HepG2 (cell line): Measurements from ENCODE around the gene IGBP1. TPM values are rescaled to one million over a fixed set of nuclear protein-coding genes. Genes with fewer than 3 reads are reported as not detected.

ENCODE experiments used
- AGO1 ChIP-seq: fragments of 200-400 bp; formaldehyde crosslinking; IDR thresholded peaks from 2 replicates; pipeline ENCODE4 v1.6.1; 2017; ENCODE audit warnings: mild to moderate bottlenecking, low read depth, low read length, moderate library complexity; ENCODE audit not compliant: poor library complexity, severe bottlenecking
- ASH2L ChIP-seq: fragments of 300-600, 200-600 bp; sonication (generic); IDR thresholded peaks from 2 replicates; pipeline ENCODE4 v1.7.0; 2017; ENCODE audit warnings: low read depth, mild to moderate bottlenecking, moderate library complexity, mixed read lengths, low read length; ENCODE audit not compliant: insufficient read length
- GATAD2A ChIP-seq: IDR thresholded peaks from 2 replicates; pipeline ENCODE4 v1.6.1; 2016
- KDM1A ChIP-seq: IDR thresholded peaks from 2 replicates; pipeline ENCODE4 v1.6.1; 2016; ENCODE audit warnings: missing compliant biosample characterization
- KLF13 ChIP-seq: sonication (generic); formaldehyde crosslinking; IDR thresholded peaks from 2 replicates; pipeline ENCODE4 v1.4.0; 2020; ENCODE audit warnings: mild to moderate bottlenecking, missing genetic modification reagents
- MEIS2 ChIP-seq: sonication (generic); formaldehyde crosslinking; IDR thresholded peaks from 2 replicates; pipeline ENCODE4 v1.9.0; 2021; ENCODE audit warnings: mild to moderate bottlenecking, missing genetic modification reagents
- MYNN ChIP-seq: sonication (generic); formaldehyde crosslinking; IDR thresholded peaks from 2 replicates; pipeline ENCODE4 v1.4.0; 2020; ENCODE audit warnings: mild to moderate bottlenecking, low read depth, missing genetic modification reagents
- NFIB ChIP-seq: sonication (generic); formaldehyde crosslinking; IDR thresholded peaks from 2 replicates; pipeline ENCODE4 v1.9.0; 2021; ENCODE audit warnings: missing genetic modification reagents, mild to moderate bottlenecking, borderline replicate concordance
- PCBP1 ChIP-seq: fragments of 200-400 bp; formaldehyde crosslinking; IDR thresholded peaks from 2 replicates; pipeline ENCODE4 v1.6.1; 2017; ENCODE audit warnings: mild to moderate bottlenecking, low read depth, low read length, borderline replicate concordance
- POLR2AphosphoS5 ChIP-seq: IDR thresholded peaks from 2 replicates; pipeline ENCODE4 v1.6.1; 2012; ENCODE audit warnings: low read depth, low read length
- SCMH1 ChIP-seq: sonication (generic); formaldehyde crosslinking; IDR thresholded peaks from 2 replicates; pipeline ENCODE4 v1.9.0; 2021; ENCODE audit warnings: missing genetic modification reagents, mild to moderate bottlenecking, borderline replicate concordance
- TBP ChIP-seq: sonication (generic); formaldehyde crosslinking; IDR thresholded peaks from 2 replicates; pipeline ENCODE4 v1.5.0; 2020; ENCODE audit warnings: missing genetic modification reagents
- ZFP36L1 ChIP-seq: sonication (generic); formaldehyde crosslinking; IDR thresholded peaks from 2 replicates; pipeline ENCODE4 v1.8.0; 2022; ENCODE audit warnings: mild to moderate bottlenecking, missing genetic modification reagents, moderate library complexity
- ZNF180 ChIP-seq: sonication (generic); formaldehyde crosslinking; IDR thresholded peaks from 2 replicates; pipeline ENCODE4 v1.4.0; 2020; ENCODE audit warnings: low read depth, missing genetic modification reagents, borderline replicate concordance
- ZNF20 ChIP-seq: sonication (generic); formaldehyde crosslinking; IDR thresholded peaks from 2 replicates; pipeline ENCODE4 v1.4.0; 2020; ENCODE audit warnings: mild to moderate bottlenecking, moderate library complexity, missing genetic modification reagents
- ZNF207 ChIP-seq: fragments of 450-650 bp; IDR thresholded peaks from 2 replicates; pipeline ENCODE4 v1.6.1; 2016; ENCODE audit warnings: antibody characterized with exemption, borderline replicate concordance
- ZNF235 ChIP-seq: sonication (generic); formaldehyde crosslinking; IDR thresholded peaks from 2 replicates; pipeline ENCODE4 v1.8.1; 2023; ENCODE audit warnings: mild to moderate bottlenecking, missing genetic modification reagents, borderline replicate concordance
- ZNF501 ChIP-seq: sonication (generic); formaldehyde crosslinking; IDR thresholded peaks from 2 replicates; pipeline ENCODE4 v1.5.1; 2020; ENCODE audit warnings: mild to moderate bottlenecking, moderate library complexity, missing genetic modification reagents
- ZNF619 ChIP-seq: sonication (generic); formaldehyde crosslinking; IDR thresholded peaks from 2 replicates; pipeline ENCODE4 v1.4.0; 2020; ENCODE audit warnings: mild to moderate bottlenecking, missing genetic modification reagents
- polyA plus RNA-seq, 8 experiments: library from polyadenylated mRNA; depleted of rRNA in 3 of 8; stranded (reverse) in 7 of 8; unstranded in 1 of 8; fragments of >200 nt; fragmentation: Illumina TruSeq in 4 of 8; extraction: Trizol in 4 of 8; gene quantifications; 2 replicates each; pipeline versions ENCODE4 v1.2.1 to v1.2.3, GENCODE V29; 2011 to 2016; ENCODE audit warnings: low read depth in 4 of 8, missing spikeins in 1 of 8, mixed read lengths in 1 of 8; ENCODE audit not compliant: insufficient read depth in 1 of 8
- total RNA-seq, 5 experiments: library from RNA; depleted of rRNA; stranded (reverse); fragments of >200 nt; fragmentation: Illumina TruSeq; extraction: Trizol; gene quantifications; 2 replicates each; pipeline ENCODE4 v1.2.3, GENCODE V29; 2016; ENCODE audit warnings: low read depth in 1 of 5
- TF ChIP-seq, protein P1 (sequence below): sonication (generic); formaldehyde crosslinking; IDR thresholded peaks from 2 replicates; pipeline ENCODE4 v1.8.0; 2023; ENCODE audit warnings: mild to moderate bottlenecking, missing genetic modification reagents
- TF ChIP-seq, protein P2 (sequence below): conservative IDR thresholded peaks from 2 replicates; pipeline ENCODE4 v1.6.1; 2018; ENCODE audit warnings: missing genetic modification reagents
- TF ChIP-seq, protein P3 (sequence below): sonication (generic); formaldehyde crosslinking; IDR thresholded peaks from 2 replicates; pipeline ENCODE4 v1.4.0; 2020; ENCODE audit warnings: mild to moderate bottlenecking, missing genetic modification reagents
- TF ChIP-seq, protein P4 (sequence below): sonication (generic); formaldehyde crosslinking; IDR thresholded peaks from 2 replicates; pipeline ENCODE4 v1.5.0; 2020; ENCODE audit warnings: mild to moderate bottlenecking, missing genetic modification reagents
- TF ChIP-seq, protein P5 (sequence below): sonication (generic); formaldehyde crosslinking; IDR thresholded peaks from 2 replicates; pipeline ENCODE4 v1.9.0; 2021; ENCODE audit warnings: missing genetic modification reagents, borderline replicate concordance

Gene IGBP1
- total and polyA plus RNA-seq, 2 of the 13 experiments (the other 11 are each of a cell fraction or from before 2014, with no cell fraction given), result 59.3 to 103 TPM

DNA sequence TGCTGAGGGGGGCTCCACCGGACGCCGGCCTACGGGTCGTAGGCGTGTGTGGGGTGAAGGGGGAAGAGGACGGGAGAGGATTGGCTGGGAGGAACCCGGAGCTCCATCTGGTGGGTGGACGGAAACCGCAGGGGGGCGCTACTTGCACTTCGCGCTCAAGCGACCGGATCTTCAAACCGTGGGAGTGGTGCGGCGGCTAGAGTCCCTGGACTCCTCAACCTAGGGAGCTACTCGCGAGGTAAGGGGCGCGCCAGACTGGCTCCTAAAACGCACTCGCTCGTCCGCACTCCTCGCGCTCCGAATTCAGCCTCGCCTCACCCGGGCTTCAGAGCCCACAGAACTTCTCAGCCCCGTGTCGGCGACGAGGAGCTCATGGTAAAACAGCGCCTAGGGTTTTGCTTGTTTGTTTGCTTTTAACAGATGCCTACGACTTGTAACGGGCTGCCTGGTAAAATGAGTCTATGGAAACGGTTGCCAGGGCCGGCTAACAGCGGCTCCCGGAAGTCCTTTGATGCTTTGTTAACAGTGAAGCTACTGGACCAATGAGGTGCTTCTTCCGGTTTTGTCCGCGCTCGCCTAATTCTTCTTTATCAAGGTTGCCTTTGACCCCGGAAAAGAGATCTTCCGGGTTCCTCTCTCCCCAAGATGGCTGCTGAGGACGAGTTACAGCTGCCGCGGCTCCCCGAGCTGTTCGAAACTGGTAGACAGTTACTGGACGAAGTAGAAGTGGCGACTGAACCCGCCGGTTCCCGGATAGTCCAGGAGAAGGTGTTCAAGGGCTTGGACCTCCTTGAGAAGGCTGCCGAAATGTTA lies at the start of gene IGBP1 (continued):
- TF ChIP-seq, protein P1, sequence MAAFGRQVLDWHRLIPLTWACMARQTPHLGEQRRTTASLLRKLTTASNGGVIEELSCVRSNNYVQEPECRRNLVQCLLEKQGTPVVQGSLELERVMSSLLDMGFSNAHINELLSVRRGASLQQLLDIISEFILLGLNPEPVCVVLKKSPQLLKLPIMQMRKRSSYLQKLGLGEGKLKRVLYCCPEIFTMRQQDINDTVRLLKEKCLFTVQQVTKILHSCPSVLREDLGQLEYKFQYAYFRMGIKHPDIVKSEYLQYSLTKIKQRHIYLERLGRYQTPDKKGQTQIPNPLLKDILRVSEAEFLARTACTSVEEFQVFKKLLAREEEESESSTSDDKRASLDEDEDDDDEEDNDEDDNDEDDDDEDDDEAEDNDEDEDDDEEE (CRISPR knock-in tag), result no peak
- peak; percentile 47 for TF ChIP-seq ASH2L
- no peak for TF ChIP-seq ZNF20 (CRISPR knock-in tag)
- no peak for TF ChIP-seq AGO1
- TF ChIP-seq, protein P2, sequence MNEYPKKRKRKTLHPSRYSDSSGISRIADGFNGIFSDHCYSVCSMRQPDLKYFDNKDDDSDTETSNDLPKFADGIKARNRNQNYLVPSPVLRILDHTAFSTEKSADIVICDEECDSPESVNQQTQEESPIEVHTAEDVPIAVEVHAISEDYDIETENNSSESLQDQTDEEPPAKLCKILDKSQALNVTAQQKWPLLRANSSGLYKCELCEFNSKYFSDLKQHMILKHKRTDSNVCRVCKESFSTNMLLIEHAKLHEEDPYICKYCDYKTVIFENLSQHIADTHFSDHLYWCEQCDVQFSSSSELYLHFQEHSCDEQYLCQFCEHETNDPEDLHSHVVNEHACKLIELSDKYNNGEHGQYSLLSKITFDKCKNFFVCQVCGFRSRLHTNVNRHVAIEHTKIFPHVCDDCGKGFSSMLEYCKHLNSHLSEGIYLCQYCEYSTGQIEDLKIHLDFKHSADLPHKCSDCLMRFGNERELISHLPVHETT, result 0 out of 2 replicates have a peak, but pooled peaks have one; percentile 21
- TF ChIP-seq ZFP36L1, result no peak
- TF ChIP-seq, protein P3, sequence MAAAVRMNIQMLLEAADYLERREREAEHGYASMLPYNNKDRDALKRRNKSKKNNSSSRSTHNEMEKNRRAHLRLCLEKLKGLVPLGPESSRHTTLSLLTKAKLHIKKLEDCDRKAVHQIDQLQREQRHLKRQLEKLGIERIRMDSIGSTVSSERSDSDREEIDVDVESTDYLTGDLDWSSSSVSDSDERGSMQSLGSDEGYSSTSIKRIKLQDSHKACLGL (CRISPR knock-in tag), result no peak
- no peak for TF ChIP-seq PCBP1
- TF ChIP-seq SCMH1 (CRISPR knock-in tag), result no peak
- TF ChIP-seq POLR2AphosphoS5, result peak; percentile 68
- TF ChIP-seq ZNF619 (CRISPR knock-in tag), result no peak
- no peak for TF ChIP-seq ZNF207
- TF ChIP-seq, protein P4, sequence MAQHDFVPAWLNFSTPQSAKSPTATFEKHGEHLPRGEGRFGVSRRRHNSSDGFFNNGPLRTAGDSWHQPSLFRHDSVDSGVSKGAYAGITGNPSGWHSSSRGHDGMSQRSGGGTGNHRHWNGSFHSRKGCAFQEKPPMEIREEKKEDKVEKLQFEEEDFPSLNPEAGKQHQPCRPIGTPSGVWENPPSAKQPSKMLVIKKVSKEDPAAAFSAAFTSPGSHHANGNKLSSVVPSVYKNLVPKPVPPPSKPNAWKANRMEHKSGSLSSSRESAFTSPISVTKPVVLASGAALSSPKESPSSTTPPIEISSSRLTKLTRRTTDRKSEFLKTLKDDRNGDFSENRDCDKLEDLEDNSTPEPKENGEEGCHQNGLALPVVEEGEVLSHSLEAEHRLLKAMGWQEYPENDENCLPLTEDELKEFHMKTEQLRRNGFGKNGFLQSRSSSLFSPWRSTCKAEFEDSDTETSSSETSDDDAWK (CRISPR knock-in tag), result no peak
- no peak for TF ChIP-seq KDM1A (CRISPR knock-in tag)
- TF ChIP-seq ZNF235 (CRISPR knock-in tag), result no peak
- no peak for TF ChIP-seq KLF13 (CRISPR knock-in tag)
- no peak; the same call in 1 of the 2 replicates for TF ChIP-seq GATAD2A (CRISPR knock-in tag)
- TF ChIP-seq MEIS2 (CRISPR knock-in tag), result no peak
- TF ChIP-seq MYNN (CRISPR knock-in tag), result no peak
- peak; percentile 43; the same call in 1 of the 2 replicates for TF ChIP-seq ZNF501 (CRISPR knock-in tag)
- TF ChIP-seq, protein P5, sequence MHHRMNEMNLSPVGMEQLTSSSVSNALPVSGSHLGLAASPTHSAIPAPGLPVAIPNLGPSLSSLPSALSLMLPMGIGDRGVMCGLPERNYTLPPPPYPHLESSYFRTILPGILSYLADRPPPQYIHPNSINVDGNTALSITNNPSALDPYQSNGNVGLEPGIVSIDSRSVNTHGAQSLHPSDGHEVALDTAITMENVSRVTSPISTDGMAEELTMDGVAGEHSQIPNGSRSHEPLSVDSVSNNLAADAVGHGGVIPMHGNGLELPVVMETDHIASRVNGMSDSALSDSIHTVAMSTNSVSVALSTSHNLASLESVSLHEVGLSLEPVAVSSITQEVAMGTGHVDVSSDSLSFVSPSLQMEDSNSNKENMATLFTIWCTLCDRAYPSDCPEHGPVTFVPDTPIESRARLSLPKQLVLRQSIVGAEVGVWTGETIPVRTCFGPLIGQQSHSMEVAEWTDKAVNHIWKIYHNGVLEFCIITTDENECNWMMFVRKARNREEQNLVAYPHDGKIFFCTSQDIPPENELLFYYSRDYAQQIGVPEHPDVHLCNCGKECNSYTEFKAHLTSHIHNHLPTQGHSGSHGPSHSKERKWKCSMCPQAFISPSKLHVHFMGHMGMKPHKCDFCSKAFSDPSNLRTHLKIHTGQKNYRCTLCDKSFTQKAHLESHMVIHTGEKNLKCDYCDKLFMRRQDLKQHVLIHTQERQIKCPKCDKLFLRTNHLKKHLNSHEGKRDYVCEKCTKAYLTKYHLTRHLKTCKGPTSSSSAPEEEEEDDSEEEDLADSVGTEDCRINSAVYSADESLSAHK (CRISPR knock-in tag), result no peak
- TF ChIP-seq TBP, result no peak
- TF ChIP-seq NFIB (CRISPR knock-in tag), result no peak
- TF ChIP-seq ZNF180, result no peak
